KBM-7 (cell line): ENCODE results near the gene TEPSIN.

ENCODE experiments used
- DNase-seq: peaks from one replicate; pipeline ENCODE4 v3.0.0-alpha.2; 2015
- in situ Hi-C: fragments of 300-500 bp; cut with MboI; formaldehyde crosslinking; loops from 2 replicates; pipeline ENCODE4 v1.14.3; 2020; ENCODE audit warnings: low sequenced_read_pairs, low pct_unique_long_range_greater_than_20kb, mixed read lengths

TEPSIN gene

GRCh38 chr17:81239714-81240555, 1.1 kb upstream of the TEPSIN start:
- in situ Hi-C loops = no loop called here
- DNase-seq = peak; percentile 57

- in situ Hi-C loops = no loop called here
- no peak for DNase-seq
These were observed 403 bp downstream of the TEPSIN start for GRCh38 chr17:81238490-81238814.

GRCh38 chr17:81237591-81238489, 1.0 kb downstream of the TEPSIN start:
- in situ Hi-C loops = no loop called here
- no peak for DNase-seq

GRCh38 chr17:81236784-81237183, 2.1 kb downstream of the TEPSIN start:
- in situ Hi-C loops = no loop called here
- no peak for DNase-seq

GRCh38 chr17:81235822-81236740, 2.8 kb downstream of the TEPSIN start:
- DNase-seq = no peak

GRCh38 chr17:81234940-81235821, 3.7 kb downstream of the TEPSIN start:
- in situ Hi-C loops = no loop called here
- no peak for DNase-seq

More at GRCh38 chr17:81235822-81236740, 2.8 kb downstream of the TEPSIN start:
- in situ Hi-C loops = no loop called here

GRCh38 chr17:81234506-81234855, 4.4 kb downstream of the TEPSIN start:
- in situ Hi-C loops = no loop called here

GRCh38 chr17:81233811-81234505, 4.9 kb downstream of the TEPSIN start:
- in situ Hi-C loops = no loop called here
- no peak for DNase-seq

More at GRCh38 chr17:81234506-81234855, 4.4 kb downstream of the TEPSIN start:
- DNase-seq = no peak

GRCh38 chr17:81233316-81233715, 5.5 kb downstream of the TEPSIN start:
- in situ Hi-C loops = no loop called here
- DNase-seq = no peak

- in situ Hi-C loops = no loop called here
These were observed 6.1 kb downstream of the TEPSIN start for GRCh38 chr17:81232616-81233241.

GRCh38 chr17:81231766-81232581, 6.9 kb downstream of the TEPSIN start:
- no peak for DNase-seq
- in situ Hi-C loops = no loop called here

More at GRCh38 chr17:81232616-81233241, 6.1 kb downstream of the TEPSIN start:
- no peak for DNase-seq

GRCh38 chr17:81231121-81231645, 7.7 kb downstream of the TEPSIN start:
- DNase-seq = no peak
- in situ Hi-C loops = no loop called here

- DNase-seq = no peak
- in situ Hi-C loops = no loop called here
These were observed 8.6 kb downstream of the TEPSIN start for GRCh38 chr17:81230043-81230820.

- in situ Hi-C loops = no loop called here
- DNase-seq = no peak
These were observed 9.3 kb downstream of the TEPSIN start for GRCh38 chr17:81229666-81229920.

GRCh38 chr17:81228834-81229665, 9.8 kb downstream of the TEPSIN start:
- no peak for DNase-seq
- in situ Hi-C loops = no loop called here
